ENCODE results near the gene FAM186B.

FAM186B gene

DNA sequence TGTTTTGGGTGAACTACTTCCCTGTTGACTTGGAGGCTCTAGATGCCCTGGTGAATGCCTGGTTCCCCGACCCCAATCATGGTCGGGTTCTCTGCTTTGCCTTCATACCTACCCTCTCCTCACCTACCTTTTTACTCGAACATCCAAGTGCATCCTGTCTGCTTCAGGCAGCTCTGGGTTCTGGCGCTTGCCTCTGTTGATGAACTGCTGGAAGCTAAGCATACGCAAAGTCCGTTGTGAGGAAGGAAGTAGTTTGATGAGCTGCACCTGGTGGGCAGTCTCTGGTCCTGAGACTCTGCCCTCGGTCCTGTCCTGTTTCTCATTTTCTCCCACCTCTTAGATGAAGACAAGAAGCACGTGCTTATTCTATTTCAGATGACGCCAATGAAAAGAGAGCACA is 53.0 kb downstream of the FAM186B start:
- Mint-ChIP-seq H3K9me3 (no peaks in the 10 kb centered on the region), H3K4me1 (peaks cover 4% of the 10 kb centered on the region), H3K4me3 (no peak overlapping the region), H3K27ac (no peak overlapping the region), H3K36me3 (ENCODE audit: low read depth) (peaks cover 4% of the 10 kb centered on the region), H3K27me3 (ENCODE audit: low read depth) (peaks cover 50% of the 10 kb centered on the region)
- TF ChIP-seq, protein P1, sequence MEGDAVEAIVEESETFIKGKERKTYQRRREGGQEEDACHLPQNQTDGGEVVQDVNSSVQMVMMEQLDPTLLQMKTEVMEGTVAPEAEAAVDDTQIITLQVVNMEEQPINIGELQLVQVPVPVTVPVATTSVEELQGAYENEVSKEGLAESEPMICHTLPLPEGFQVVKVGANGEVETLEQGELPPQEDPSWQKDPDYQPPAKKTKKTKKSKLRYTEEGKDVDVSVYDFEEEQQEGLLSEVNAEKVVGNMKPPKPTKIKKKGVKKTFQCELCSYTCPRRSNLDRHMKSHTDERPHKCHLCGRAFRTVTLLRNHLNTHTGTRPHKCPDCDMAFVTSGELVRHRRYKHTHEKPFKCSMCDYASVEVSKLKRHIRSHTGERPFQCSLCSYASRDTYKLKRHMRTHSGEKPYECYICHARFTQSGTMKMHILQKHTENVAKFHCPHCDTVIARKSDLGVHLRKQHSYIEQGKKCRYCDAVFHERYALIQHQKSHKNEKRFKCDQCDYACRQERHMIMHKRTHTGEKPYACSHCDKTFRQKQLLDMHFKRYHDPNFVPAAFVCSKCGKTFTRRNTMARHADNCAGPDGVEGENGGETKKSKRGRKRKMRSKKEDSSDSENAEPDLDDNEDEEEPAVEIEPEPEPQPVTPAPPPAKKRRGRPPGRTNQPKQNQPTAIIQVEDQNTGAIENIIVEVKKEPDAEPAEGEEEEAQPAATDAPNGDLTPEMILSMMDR (IDR thresholded peaks at IDR 0.05; ENCODE audit: unreplicated experiment in 3 of 3), result no peak

DNA sequence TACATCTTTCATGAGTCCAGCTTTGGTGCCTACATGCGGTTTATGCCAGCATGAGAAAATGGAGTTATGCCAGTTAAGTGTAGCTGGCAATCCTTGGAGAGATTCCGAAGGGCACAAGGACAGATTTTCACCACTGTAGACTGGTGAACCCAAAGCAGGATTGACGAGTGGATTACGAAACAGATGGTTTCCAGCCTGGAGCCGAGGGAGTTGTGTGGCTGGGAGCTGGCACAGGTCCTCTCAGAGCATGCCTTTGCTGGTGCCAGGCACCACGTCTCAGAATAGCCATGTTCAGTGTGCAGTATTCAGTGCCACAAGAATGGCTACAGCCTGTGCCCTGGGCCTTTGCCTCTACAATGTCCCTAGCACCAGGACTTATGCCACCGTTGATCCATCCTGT is 53.4 kb downstream of the FAM186B start:
- H3K27me3 Mint-ChIP-seq (ENCODE audit: low read depth), result peaks cover 54% of the 10 kb centered on the region
- no peak overlapping the region for H3K27ac Mint-ChIP-seq
- H3K4me3 Mint-ChIP-seq, result no peak overlapping the region
- no peaks in the 10 kb centered on the region for H3K9me3 Mint-ChIP-seq
- peaks cover 4% of the 10 kb centered on the region for H3K36me3 Mint-ChIP-seq (ENCODE audit: low read depth)
- TF ChIP-seq, protein P1 (IDR thresholded peaks at IDR 0.05; ENCODE audit: unreplicated experiment in 3 of 3), result no peak
- H3K4me1 Mint-ChIP-seq, result peaks cover 4% of the 10 kb centered on the region

DNA sequence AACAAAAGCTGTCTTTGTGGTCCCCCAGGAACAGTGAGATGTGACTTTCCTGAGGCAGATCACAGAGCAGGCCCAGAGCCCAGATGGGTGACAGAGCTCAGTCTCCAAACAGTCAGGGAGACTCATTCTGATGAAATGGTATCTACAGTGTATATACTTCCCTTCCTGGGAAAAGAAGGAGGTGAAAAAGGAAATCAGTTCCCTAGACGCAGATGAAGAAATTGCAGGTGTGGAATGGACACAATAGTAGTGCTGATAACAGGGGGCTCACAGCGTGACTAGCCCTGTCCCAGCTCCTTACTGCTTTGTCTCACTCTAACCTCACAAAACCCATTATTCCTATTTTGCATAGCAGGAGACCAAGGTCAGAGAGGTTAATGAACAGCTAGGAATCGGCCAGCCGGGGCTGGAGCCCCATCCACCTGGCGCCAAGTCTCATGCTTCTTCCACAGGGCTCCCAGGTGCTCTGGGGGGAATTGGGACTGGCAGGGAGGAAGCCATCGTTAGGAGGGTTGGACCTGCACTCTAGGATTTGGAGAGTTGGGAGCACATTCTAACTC is 54.7 kb downstream of the FAM186B start:
- H3K27ac Mint-ChIP-seq, result peak overlapping the region; percentile 10 to 89 (median 55)
- H3K9me3 Mint-ChIP-seq, result no peaks in the 10 kb centered on the region
- H3K4me3 Mint-ChIP-seq, result peak overlapping the region in 1 of 3 experiments; percentile 5
- peaks cover 64% of the 10 kb centered on the region for H3K27me3 Mint-ChIP-seq (ENCODE audit: low read depth)
- TF ChIP-seq, protein P1 (IDR thresholded peaks at IDR 0.05; ENCODE audit: unreplicated experiment in 3 of 3), result no peak
- H3K4me1 Mint-ChIP-seq, result peaks cover 4% of the 10 kb centered on the region
- H3K36me3 Mint-ChIP-seq (ENCODE audit: low read depth), result no peaks in the 10 kb centered on the region

DNA sequence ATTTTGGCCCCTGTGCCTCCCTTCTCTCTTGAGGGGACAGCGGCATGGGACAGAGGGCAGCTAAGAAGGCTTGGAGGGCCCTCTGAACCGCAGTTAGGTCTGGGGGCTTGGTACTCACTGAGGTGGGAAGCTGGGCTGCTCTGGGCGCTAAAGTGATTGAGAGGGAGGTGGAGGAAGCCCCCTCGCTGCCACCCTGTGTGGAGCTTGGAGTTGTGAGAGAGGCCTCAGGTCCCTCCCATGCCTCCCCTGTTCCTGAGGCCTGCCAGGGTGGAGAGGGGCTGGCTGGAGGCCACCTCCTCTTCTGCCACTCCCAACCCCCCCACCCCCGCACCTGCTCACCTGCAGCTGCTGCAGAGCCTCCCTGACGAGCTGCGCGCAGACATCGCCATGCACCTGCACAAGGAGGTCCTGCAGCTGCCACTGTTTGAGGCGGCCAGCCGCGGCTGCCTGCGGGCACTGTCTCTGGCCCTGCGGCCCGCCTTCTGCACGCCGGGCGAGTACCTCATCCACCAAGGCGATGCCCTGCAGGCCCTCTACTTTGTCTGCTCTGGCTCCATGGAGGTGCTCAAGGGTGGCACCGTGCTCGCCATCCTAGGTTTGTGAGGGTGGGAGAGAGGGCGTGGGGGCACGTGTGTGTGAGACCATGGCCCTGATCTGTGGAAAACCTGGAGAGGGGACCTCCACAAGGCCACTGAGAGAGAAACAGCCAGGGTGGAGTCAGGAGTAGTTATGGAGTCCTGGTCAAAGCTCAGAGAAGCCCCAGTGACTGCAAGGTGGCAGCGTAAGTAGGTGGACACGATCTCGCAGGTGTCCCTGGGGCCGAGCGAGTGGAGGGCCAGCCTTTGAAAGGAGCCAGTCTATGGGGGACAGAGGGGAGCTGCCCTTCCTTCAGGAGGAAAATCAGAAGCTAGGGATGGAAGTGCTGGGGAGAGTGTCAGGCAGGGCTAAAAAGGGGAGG is 55.4 kb downstream of the FAM186B start:
- peak overlapping the region; percentile 10 to 89 (median 55) for H3K27ac Mint-ChIP-seq
- peak overlapping the region in 2 of 3 experiments; percentile 5 to 7 for H3K4me3 Mint-ChIP-seq
- H3K36me3 Mint-ChIP-seq (ENCODE audit: low read depth), result no peaks in the 10 kb centered on the region
- H3K9me3 Mint-ChIP-seq, result no peaks in the 10 kb centered on the region
- peaks cover 4% of the 10 kb centered on the region for H3K4me1 Mint-ChIP-seq
- peaks cover 71% of the 10 kb centered on the region for H3K27me3 Mint-ChIP-seq (ENCODE audit: low read depth)
- TF ChIP-seq, protein P1 (IDR thresholded peaks at IDR 0.05; ENCODE audit: unreplicated experiment in 3 of 3), result no peak

DNA sequence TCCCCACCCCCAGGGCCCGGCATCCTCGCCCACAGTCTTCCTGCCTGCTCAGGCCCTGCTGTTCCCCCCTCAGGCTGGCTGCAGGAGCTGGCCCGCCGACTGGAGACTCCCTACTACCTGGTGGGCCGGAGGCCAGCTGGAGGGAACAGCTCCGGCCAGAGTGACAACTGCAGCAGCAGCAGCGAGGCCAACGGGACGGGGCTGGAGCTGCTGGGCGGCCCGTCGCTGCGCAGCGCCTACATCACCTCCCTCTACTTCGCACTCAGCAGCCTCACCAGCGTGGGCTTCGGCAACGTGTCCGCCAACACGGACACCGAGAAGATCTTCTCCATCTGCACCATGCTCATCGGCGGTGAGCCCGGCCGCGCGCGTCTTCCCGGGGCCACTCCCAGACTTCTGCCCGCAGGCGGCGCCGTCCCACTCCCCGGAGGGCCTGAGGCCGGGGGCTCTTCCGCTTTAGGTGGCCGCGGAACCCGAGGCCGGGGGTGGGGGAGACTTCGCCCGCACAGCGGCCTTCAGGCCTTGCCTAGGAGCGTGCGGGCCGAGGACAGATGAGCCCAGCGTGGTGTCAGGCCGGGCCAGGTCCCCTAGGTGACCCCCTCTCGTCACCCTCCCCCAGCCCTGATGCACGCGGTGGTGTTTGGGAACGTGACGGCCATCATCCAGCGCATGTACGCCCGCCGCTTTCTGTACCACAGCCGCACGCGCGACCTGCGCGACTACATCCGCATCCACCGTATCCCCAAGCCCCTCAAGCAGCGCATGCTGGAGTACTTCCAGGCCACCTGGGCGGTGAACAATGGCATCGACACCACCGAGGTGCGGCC is 56.4 kb downstream of the FAM186B start:
- peaks cover 81% of the 10 kb centered on the region for H3K27me3 Mint-ChIP-seq (ENCODE audit: low read depth)
- TF ChIP-seq, protein P1 (IDR thresholded peaks at IDR 0.05; ENCODE audit: unreplicated experiment in 3 of 3), result peak; percentile 32 to 49 (median 35)
- H3K4me3 Mint-ChIP-seq, result peak overlapping the region; percentile 64 to 67 (median 65)
- H3K9me3 Mint-ChIP-seq, result no peaks in the 10 kb centered on the region
- H3K4me1 Mint-ChIP-seq, result peaks cover 4% of the 10 kb centered on the region
- no peak overlapping the region for H3K27ac Mint-ChIP-seq
- H3K36me3 Mint-ChIP-seq (ENCODE audit: low read depth), result no peaks in the 10 kb centered on the region

Data from nephron (organoid).